Activated CD4-positive, CD25-positive, alpha-beta regulatory T cell treated with anti-CD3 and anti-CD28 coated beads, Interleukin-2, amount 50 U/mL, for 72 hours (primary cell): ENCODE data around the gene BRSK2.

ENCODE experiments used
- DNase-seq: peaks from one replicate; pipeline ENCODE4 v3.0.0; 2021

The BRSK2 gene

DNA sequence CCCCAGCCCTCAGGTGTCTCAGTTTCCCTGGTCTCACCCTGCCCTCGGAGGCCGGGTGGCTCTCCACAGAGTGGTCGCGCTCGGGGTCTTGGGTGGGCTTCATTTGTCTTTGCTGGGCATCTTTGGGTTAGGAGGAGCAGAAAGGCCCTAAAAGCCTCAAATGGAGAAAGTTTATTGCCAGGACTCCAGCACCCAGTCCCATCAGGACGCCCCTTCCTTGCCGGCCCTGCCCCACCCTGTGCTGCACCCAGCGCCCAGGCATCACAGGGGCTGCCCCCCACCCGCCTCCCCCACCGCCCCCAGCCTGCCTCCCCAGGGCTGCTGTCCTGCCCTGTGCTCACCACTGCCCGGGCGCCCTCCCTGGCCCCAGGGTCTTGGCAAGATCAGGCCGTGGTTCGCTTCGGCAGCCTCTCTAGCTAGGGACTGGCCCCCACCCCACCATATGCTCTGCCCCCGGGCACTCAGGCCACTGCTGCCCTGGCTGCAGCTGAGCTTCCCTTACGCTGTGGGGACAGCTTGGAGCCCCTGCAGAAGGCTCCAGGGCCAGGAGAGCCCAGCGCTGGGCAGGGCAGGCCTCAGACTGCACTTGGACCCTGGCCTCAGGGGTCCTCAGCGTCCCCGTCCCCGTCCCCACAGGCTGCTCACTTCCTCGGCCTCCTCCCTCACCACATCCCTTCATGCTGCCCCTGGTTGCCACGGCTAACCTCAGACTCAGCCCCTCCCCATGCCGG is 65.5 kb downstream of the BRSK2 start:
- DNase-seq: no peak

DNA sequence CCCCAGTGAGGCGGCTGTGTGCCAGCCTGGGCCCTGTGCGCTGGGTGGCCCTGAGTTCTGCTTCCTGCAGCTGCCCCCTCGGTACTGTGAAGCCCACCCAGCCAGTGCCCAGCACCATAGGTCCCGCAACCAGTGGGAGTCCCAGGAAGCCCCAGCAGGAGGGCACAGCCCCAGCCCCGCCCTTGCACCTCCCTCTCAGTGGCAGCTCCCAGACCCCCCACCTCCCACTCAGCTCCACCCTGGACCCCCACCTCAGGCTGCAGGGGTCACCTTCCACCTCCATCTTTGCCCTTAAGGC is 66.0 kb downstream of the BRSK2 start:
- DNase-seq: no peak

DNA sequence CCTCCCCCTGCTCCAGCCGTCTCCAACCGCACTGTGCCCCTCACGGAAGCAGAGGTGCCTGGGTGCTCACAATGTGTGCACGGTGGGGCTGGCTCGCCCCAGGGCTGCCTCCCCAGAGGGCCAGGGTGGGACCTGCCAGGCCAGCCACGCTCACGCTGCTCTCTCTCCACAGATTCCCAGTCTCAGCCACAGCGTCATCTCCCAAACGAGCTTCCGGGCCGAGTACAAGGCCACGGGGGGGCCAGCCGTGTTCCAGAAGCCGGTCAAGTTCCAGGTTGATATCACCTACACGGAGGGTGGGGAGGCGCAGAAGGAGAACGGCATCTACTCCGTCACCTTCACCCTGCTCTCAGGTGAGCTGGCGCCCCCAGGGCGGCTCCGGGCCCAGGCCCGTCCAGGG is 66.4 kb downstream of the BRSK2 start:
- DNase-seq: no peak

DNA sequence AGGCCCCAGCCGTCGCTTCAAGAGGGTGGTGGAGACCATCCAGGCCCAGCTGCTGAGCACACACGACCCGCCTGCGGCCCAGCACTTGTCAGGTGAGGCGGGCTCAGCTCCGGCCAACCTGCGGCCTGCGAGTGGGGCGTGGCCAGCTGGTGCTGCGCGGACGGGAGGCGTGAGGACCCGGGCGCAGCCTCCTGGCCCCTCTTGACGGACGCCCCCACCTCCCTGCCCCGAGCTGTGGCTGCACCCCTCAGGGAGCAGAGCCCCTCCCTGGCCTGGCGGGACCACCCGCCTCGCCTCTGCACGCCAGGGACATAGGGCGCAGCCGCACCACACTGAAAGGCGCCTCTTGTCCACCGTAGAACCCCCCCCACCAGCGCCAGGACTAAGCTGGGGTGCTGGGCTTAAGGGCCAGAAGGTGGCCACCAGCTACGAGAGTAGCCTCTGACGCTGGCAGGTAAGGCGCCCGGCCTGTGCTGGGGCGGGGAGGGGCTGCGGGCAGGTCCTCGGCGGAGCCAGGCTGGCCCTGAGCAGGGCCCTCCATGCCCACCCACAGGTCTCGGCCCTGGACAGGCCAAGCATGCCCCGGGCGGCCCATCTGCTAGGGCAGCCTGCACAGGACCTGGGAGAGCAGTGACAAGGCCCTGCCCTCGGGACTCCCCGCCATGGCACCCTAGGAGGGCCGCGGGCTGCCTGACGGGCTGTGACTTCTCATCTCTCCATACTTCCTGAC is 67.0 kb downstream of the BRSK2 start:
- DNase-seq: no peak

DNA sequence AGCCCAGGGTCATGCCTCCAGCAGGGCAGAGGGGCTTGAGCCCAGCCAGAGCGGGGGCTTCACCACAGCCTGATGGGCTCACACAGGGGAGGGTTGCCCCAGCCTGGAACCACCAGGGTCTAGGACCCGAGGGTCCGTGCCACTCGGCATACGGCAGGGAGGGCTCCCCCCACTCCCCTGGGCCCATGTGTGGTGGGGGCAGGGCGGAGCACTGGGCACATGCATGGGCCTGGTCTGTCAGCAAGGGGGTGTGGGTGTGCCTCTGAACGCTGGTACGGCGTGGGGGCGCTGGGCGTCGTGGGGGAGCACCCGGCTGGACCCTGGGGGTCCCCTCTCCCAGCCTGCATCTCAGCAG is 67.6 kb downstream of the BRSK2 start:
- no peak for DNase-seq

DNA sequence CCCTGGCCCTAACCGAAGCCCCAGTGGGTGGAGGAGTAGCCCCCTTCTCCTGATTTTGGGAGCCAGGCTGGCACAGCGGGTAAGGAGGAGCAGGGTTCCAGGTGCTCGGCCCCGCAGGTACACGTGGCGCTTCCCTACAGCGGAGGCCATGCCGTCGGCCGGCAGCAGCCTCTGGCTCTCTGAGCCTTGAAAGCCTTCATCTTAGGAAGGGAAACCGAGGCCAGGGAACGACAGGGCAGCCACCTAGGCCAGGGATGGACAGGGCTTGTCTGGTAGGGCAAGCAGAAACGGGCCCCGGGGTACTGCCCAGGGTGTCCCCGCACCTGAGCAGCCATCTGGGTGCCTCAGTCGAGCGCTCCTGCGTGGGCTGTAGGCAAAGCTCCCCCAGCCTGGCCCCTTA is 68.1 kb downstream of the BRSK2 start:
- no peak for DNase-seq

DNA sequence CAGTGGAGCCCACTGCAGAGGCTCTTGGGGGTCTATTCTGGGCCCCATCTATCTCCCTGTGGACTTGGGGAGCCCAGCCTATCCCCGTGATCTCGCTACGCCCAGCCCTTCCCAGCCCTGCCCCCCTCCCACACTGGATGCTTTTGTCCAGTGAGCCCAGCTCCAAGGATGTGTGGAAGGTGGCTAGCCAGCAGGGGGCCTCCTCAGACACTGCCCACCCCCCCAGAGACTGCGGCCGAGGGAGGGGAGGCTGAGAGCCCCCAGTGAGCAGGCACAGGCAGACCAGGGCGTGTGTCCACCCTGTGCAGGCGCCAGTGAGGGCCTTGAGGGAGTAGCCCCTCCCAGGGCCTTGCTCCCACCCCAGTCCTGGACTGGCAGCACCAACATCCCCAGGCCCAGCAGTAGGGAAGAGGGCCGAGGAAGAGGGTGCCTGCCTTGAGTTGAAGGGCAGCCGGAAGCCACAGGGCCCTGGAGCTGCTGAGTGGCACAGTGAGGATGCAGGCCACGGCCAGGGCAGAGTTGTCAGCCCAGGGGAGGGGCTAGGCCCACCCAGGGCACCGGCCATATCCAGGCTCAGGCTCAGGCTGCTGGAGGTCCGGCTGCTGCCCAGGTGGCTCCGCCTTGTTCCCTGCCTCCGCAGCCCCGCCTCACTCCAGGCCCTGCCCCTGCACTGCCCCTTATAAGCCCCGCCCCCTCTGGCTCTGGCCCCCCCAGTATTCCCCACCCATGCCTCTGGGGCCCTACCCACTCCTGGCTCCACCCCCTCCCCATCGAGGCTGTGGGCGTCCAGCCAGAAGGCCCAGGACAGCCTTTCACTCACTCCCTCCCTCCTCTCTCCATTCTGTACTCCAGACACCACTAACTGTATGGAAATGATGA is 68.8 kb downstream of the BRSK2 start:
- no peak for DNase-seq

DNA sequence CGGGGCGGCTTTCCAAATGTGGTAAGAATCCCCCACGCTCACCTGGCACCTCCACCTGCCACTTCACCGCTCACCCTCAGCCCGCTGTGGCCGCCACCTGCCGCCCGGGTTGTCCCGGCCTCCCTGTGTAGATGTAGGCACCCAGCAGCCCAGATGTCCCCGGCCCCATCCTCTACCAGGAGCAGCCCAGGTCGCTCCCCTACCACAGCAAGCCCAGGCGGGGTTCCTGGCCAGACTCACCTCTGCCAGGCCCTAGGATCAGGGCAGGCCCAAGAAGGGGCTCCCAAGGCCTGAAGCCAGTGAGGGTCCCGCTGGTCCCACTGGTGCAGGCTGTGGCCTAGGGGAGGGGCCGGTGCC is 69.5 kb downstream of the BRSK2 start:
- no peak for DNase-seq

DNA sequence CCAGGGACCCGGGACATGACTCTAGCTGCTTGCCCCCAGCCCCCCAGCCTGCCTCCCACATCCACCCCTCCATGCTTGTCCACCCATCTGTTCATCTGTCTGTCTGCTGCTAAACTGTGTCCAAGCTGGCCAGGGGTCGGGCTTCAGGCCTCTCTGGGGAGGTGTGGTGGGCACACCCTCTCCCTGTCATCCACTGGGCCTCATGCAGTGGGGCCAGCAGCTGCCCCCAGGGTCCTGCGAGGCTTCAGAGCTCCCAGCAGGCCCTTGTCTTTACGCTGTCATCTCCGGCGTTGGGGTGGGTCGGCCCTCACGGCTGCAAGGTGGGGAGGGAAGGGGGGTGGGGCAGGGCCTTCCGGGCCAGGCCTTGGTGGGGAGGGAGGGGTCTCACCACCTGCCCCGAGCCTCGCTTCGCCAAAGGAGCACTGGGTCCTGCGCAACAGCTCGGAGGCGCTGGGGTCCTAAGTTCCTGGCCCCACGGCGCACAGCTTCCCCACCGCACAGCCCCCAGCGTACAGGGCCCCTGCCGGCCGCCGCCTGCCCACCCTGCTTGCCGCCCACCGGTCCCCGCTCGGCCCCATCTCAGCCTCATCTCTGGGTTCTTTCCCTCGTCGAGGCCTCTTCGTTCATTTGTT is 70.1 kb downstream of the BRSK2 start:
- DNase-seq: no peak

DNA sequence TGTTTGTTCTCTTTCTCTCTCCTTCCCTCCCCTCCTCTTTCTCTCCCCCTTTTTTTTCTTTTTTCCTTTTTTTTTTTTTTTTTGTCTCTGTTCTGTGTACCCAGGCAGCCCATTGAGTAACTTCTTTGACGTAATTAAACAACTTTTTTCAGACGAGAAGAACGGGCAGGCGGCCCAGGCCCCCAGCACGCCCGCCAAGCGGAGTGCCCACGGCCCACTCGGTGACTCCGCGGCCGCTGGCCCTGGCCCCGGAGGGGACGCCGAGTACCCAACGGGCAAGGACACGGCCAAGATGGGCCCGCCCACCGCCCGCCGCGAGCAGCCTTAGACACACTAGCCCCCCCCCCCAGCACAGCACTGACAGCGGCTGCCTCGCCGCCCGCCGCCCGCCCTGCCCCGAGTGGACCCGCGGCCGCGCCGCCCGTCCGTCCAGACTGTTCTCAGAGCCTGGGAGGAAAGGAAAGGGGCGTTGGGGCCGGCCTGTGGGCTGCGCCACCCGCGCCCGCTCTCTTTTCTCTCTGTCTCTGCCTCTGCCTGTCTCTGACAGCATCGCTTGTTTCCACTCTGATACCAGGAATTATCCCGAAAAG is 70.8 kb downstream of the BRSK2 start:
- no peak for DNase-seq

DNA sequence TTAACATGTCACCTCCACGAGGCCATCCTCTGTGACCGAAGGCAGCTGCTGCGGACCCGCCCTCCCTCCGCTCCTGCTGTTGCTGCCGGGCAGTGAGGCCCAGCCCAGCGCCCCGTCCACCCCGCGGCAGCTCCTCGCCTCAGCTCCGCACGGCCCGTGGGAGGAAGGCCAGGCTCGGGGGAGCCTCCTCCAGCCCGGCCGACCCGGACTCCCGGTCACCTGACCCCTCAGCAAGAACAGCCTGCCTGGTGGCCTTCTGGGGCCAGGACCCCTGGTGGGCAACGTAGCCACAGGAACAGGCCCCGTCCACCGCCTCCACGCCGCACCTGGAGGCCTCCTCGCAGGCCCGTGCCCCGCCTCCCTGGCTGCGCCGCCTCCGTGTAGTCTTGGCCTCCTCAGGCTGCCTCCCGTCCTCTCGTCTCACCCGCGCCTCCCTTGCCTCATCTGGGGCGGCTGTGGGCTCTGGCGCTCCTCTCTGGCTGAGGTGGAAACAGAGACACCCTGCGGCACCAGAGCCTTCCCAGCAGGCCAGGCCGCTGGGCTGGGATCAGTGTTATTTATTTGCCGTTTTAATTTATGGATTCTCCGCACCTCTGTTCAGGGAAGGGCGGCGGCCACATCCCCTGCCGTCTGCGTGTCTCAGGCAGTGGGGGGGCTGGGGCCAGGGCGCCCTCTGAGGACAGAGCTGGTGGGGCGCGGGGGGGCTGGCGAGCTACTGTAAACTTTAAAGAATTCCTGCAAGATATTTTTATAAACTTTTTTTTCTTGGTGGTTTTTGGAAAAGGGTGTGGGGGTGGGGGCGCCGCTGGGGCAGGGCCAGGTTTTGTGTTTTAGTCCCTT is 71.5 kb downstream of the BRSK2 start:
- DNase-seq: no peak

DNA sequence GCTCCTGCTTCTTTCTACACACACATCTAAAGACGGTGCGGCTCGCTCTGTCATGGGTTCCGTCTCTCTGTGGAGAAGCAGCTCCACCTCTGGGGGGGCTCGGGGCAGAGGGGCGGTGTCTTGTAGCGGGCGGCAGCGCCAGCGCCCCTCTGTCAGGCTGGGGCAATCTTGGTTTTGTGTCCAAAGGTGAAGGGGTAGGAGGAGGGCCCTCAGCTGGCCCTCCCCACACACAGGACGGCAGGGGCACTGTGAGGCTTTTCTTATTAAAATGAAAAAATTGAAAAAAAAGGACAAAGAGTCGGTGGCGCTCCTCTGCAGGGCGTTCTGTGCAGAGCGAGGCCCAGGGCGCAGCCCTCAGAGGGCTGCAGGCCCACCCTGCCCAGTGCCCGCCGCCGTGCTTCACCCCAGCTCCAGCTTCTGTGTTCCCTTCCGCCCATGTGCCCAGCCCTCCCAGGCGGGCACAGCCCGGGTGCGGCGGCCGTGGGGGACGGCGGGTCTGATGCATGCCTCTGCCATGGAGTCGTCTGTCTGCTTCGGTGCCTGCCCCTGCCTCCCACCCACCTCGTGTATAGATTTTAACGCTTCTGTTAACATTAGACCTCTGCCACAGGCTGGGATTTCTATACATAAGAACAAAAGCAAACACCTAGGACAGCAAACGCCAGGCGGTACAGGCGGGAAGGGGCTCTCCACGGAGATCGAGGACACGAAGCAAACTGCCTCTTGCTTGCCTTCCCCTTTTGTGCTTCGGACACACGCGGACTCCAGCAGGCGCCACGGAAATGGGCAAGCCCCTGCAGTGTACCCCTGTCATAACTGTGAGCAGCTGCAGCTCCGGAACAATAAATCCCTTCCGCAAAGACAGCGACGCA is 72.3 kb downstream of the BRSK2 start:
- no peak for DNase-seq

DNA sequence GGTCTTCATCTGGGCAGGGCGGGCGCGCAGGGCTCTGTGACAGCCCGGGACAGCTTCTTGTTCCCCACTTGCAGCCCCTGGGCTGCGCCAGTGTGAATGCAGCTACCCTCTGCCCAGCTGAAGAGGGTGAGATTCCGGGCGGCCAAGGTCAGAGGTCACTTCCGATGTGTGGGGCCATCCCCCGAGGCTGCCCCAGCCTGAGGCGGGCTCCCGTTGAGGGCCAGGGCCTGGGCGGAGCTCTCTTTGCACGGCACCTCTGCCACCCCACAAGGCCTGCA is 72.9 kb downstream of the BRSK2 start:
- DNase-seq: no peak

DNA sequence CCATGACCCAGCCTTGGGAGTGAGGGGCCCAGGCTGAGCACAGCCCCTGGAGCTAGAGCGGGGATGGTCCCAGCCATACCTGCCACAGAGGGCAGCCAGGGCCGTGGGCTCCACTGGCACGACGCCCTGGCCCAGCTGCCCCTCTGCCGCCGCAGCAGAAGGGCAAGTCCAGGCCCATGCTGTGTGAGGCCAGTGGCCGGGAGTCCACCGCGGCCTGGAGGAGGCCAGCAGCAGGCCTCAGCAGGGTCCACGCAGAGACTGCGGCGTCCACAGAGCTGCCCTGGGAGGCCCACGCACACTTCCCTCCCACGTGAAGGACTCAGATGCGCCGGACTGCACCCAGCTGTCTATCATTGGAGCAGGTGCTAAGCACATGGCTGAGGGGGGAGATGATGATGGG is 73.3 kb downstream of the BRSK2 start:
- DNase-seq: no peak

DNA sequence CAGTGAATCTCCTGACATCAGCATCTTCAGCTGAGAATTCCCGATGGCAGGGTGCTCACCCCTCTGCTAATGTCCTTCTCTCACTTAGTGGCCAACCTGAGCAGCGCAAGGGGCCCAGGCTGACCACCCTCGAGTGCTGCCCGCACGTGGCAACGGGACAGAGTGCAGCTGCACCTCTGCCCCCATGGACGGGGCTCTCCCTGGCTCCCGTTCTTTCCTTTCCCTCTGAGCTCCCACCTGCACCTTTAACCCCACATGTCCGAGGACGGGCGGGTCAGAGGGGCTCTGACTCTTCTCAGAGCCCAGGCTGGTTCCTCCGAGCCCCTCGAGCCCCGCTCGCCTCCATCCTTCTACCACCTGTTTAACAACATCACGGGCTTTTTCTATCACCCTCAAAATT is 77.0 kb downstream of the BRSK2 start:
- no peak for DNase-seq

DNA sequence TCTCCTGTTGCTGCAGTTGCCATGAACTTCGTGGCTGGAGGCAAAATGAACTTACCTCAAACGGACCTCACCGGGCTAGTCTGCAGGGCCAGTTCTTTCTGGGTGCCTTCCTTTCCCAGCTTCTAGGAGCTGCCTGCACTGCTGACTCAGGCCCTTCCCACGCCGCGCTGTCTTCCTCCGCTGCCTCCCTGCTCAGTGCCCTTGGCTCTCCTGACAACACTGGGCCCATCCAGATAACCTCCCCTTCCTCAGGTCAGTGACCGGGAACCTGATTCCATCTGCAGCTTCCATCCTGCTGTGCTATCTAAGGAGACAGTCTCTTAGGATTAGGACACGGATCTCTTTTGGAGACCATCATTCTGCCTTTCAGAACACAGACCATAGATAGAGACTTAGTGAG is 77.5 kb downstream of the BRSK2 start:
- DNase-seq: no peak

DNA sequence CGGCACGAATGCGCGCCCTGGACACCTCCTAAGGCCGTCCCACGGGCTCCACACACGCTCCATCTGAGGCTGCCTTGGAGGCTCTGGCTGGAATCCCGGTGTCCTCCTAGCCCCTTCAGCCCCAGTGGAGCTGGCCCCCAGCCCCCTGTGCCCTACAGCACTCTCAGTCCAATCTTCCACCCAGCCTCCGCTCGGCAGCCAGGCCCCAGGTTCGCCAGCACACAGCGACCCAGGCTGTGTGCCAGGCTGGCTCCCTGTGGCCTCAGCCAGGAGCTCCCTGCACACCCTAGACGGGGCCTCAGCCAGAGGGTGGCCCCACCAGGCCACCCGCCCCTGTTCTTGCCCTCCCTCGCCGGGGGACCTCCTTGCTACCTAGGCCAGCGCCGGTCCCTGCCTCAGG is 78.3 kb downstream of the BRSK2 start:
- no peak for DNase-seq

DNA sequence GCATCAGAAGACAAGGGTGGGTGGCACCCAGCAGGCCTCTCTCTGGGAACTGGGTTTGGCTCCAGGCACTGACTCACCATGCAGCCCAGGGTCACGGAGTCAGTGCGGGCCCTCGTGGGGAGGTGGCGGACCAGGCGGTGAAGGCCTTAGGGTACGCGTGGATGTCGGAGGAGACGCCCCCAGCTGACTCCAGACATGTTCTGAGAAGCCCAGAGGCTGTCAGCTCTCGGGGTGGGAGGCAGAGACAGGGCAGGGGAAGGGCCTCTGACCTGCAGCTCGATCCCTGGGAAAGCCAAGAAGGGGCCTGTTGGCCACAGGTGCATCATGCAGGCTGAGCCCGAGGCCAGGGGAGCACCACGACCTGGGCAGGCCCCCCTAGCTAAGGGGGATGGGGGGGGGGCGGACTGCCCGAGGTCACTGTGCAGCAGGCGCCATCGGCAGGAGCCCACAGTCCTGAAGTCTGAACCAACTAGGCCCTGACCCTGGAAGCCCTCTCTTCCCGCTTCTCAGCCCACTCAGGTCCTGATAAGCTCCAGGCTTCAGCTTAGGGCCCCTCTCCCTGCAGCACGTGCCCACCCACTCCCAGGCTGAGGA is 78.8 kb downstream of the BRSK2 start:
- no peak for DNase-seq

DNA sequence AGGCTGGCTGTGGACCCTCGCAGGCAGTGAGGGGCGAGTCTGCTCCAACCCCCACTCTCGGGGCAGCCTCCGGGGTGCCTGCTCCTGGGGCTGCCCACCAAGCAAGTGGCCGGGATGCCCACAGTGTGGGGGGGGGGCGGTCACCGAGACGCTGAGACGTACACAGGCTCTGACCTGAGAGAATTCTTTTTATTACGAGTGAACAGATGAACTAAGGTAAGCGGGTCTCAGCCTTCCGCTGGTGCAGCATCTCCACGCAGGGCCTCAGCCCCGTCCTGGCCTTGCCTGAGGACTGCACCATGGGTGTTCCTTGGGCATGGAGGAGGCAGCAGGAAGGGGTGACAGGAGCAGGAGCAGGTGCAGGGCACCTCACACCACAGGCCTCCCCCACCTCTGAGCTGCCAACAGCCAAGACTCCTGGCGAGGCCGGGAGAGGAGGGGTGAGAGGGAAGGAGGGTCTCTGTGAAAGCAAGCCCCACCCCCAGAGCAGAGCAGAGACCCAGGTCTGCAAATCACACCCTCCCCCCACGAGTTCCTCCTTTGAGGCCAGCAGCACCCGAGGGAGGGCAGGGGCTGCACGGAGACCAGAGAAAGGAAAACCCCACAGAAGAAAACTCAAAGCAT is 79.7 kb downstream of the BRSK2 start:
- no peak for DNase-seq

DNA sequence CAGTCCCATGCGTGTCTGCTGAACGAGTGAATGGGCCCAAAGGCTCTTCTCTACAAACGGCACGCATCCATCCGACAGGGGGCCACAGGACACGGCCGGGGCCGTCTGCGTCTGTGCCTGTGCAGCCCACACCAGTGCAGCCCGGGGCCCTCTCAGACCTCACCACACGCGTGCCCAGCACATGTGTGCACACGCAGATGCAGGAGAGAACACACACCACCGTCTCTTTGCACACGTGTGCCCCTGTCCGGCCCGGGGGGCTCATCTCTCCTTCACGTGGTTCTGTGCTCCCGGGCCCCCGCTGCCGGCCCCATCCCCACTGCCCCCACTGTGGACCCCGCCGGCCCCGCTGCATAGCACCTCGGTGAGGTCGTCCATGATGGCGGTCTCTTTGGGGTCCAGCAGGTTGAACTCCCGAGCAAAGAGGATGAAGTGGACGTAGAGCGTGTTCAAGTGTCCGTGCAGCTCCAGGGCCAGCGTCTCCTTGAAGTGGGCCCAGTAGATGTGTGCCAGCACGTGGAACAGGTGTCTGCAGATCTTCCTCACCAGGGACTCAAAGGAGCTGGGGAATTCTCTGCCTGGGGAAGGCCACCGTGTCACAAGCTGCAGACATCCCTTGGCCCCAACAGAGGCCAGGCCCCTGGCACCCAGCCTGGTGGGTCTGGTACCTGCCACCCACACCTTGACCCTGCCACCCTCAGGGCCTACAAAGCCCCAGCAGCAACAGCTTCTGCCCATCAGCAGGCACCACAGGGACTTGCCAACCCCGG is 80.4 kb downstream of the BRSK2 start:
- DNase-seq: no peak
